HCT116 (cell line): ENCODE measurements around the gene PRSS22. TPM values are rescaled to one million over a fixed set of nuclear protein-coding genes. Genes with fewer than 3 reads are reported as not detected.

ENCODE experiments used
- ATAC-seq: fragments of 200-7000 bp; cut with Tn5 transposase; 2 replicates; pipeline ENCODE4 v1.9.1; 2020; ENCODE audit warnings: mild to moderate bottlenecking, moderate library complexity
- BruUV-seq: library from RNA; stranded (reverse); fragments of 400-500 nt; replicated peaks from 2 replicates; lab custom pipeline; 2021; lab: Mats Ljungman, UMichigan
- CTCF ChIA-PET: fragments of 300-600 bp; sonication (Branson Sonifier 250); formaldehyde crosslinking; loops from one replicate; lab custom pipeline; 2021; ENCODE audit warnings: antibody characterized with exemption; lab: Charles Lee
- POLR2A ChIA-PET: fragments of 300-600, 350-600 bp; sonication (Branson Sonifier 250); formaldehyde crosslinking; loops from one replicate; lab custom pipeline; 2021; ENCODE audit warnings: antibody characterized with exemption; lab: Charles Lee
- RAD21 ChIA-PET, 2 experiments: fragments of 300-600 bp; sonication (Branson Sonifier 250); formaldehyde crosslinking; loops; one replicate each; lab custom pipeline; 2023; ENCODE audit warnings: low total read pairs in 2 of 2; ENCODE audit not compliant: uncharacterized antibody in 2 of 2, unreplicated experiment in 2 of 2, low non-redundant PET in 1 of 2; lab: Charles Lee
- DNase-seq: peaks from one replicate; pipeline ENCODE4 v3.0.0-alpha.2; 2010; ENCODE audit warnings: low read depth, low spot score
- H2AFZ ChIP-seq: fragments of 200-600 bp; shearing (Covaris generic), sonication (generic); 2 replicates; pipeline ENCODE4 v1.6.1; 2017; ENCODE audit warnings: low read depth, mixed run types, mixed read lengths, antibody characterized with exemption, low read length; ENCODE audit not compliant: poor library complexity, severe bottlenecking
- H3K27ac ChIP-seq: 2 replicates; pipeline ENCODE4 v1.5.1; 2012; ENCODE audit warnings: low read depth, low read length
- H3K27me3 ChIP-seq: fragments of 200-600 bp; sonication (generic); 2 replicates; pipeline ENCODE4 v1.6.1; 2016; ENCODE audit warnings: mixed run types, low read length, mixed read lengths; ENCODE audit not compliant: insufficient read depth
- H3K36me3 ChIP-seq, 2 experiments: fragments of 200-500 bp in 1 of 2; fragments of 200-600 bp in 1 of 2; sonication (Bioruptor generic) in 1 of 2; sonication (generic) in 1 of 2; 2 replicates each; pipeline versions ENCODE4 v1.5.1 to v1.6.1; 2014 to 2016; ENCODE audit warnings: low read length in 2 of 2, inconsistent platforms in 1 of 2, mixed read lengths in 1 of 2, mixed run types in 1 of 2; ENCODE audit not compliant: insufficient read depth in 2 of 2, control insufficient read depth in 1 of 2
- H3K4me1 ChIP-seq, 2 experiments: fragments of 200-600 bp in 1 of 2; sonication (generic) in 1 of 2; 2 replicates each; pipeline versions ENCODE4 v1.5.1 to v1.6.1; 2012 to 2017; ENCODE audit warnings: low read length in 2 of 2, inconsistent platforms in 1 of 2, mild to moderate bottlenecking in 1 of 2, mixed read lengths in 1 of 2, mixed run types in 1 of 2, moderate library complexity in 1 of 2; ENCODE audit not compliant: insufficient read depth in 2 of 2, control insufficient read depth in 1 of 2
- H3K4me2 ChIP-seq: fragments of 200-600 bp; sonication (generic); 2 replicates; pipeline ENCODE4 v1.6.1; 2017; ENCODE audit warnings: mixed run types, low read length, mixed read lengths
- H3K4me3 ChIP-seq, 2 experiments: fragments of 200-600 bp in 1 of 2; sonication (generic) in 1 of 2; replicated peaks in 1 of 2; 2 replicates each; pipeline ENCODE4 v1.5.1; 2011 to 2016; ENCODE audit warnings: low read length in 2 of 2, control low read depth in 1 of 2, low read depth in 1 of 2, mild to moderate bottlenecking in 1 of 2, mixed read lengths in 1 of 2, mixed run types in 1 of 2
- H3K79me2 ChIP-seq: fragments of 200-600 bp; sonication (generic); 2 replicates; pipeline ENCODE4 v1.6.1; 2017; ENCODE audit warnings: mild to moderate bottlenecking, mixed run types, low read length, moderate library complexity, mixed read lengths; ENCODE audit not compliant: insufficient read depth
- H3K9ac ChIP-seq: fragments of 200-600 bp; sonication (generic); 2 replicates; pipeline ENCODE4 v1.6.1; 2016; ENCODE audit warnings: low read length, mixed read lengths
- H3K9me2 ChIP-seq: fragments of 200-600 bp; sonication (generic), shearing (Covaris generic); 2 replicates; pipeline ENCODE4 v1.6.1; 2017; ENCODE audit warnings: mixed run types, mild to moderate bottlenecking, moderate library complexity; ENCODE audit not compliant: insufficient read depth
- H3K9me3 ChIP-seq, 2 experiments: fragments of 200-500 bp in 1 of 2; fragments of 200-600 bp in 1 of 2; sonication (Bioruptor generic) in 1 of 2; sonication (generic) in 1 of 2; 2 replicates each; pipeline ENCODE4 v1.6.1; 2014 to 2017; ENCODE audit warnings: low read length in 2 of 2, mixed read lengths in 2 of 2, inconsistent platforms in 1 of 2, low read depth in 1 of 2, mild to moderate bottlenecking in 1 of 2, mixed run types in 1 of 2, moderate library complexity in 1 of 2; ENCODE audit not compliant: control insufficient read depth in 1 of 2, insufficient read depth in 1 of 2
- H4K20me1 ChIP-seq: fragments of 200-600 bp; sonication (generic), shearing (Covaris generic); 2 replicates; pipeline ENCODE4 v1.6.1; 2017; ENCODE audit warnings: mixed run types, mild to moderate bottlenecking, moderate library complexity; ENCODE audit not compliant: insufficient read depth
- EZH2 ChIP-seq: fragments of 200-600 bp; sonication (generic); IDR thresholded peaks from 2 replicates; pipeline ENCODE4 v1.6.1; 2017; ENCODE audit warnings: antibody characterized with exemption, mixed run types
- SIN3A ChIP-seq: IDR thresholded peaks from 2 replicates; pipeline ENCODE4 v1.6.1; 2012; ENCODE audit warnings: low read depth
- TCF7L2 ChIP-seq: IDR thresholded peaks from 2 replicates; pipeline ENCODE4 v1.7.0; 2011; ENCODE audit warnings: borderline replicate concordance, inconsistent platforms; ENCODE audit not compliant: insufficient read depth, insufficient read length; ENCODE audit errors: extremely low read depth
- ZNF274 ChIP-seq: fragments of 200-500 bp; sonication (Bioruptor generic); IDR thresholded peaks from 2 replicates; pipeline ENCODE4 v1.6.1; 2014; ENCODE audit warnings: mild to moderate bottlenecking, low read depth, low read length, inconsistent platforms
- intact Hi-C: fragments of 100-400 bp; cut with micrococcal nuclease; formaldehyde crosslinking; loops from 2 replicates; pipeline ENCODE4 v1.10.0; 2022
- total RNA-seq: library from RNA; stranded (reverse); gene quantifications from one replicate; pipeline ENCODE4 v1.2.1, GENCODE V29; 2021; ENCODE audit not compliant: unreplicated experiment
- TF ChIP-seq, protein P1 (sequence below): IDR thresholded peaks from 2 replicates; pipeline ENCODE4 v1.6.1; 2012
- TF ChIP-seq, protein P2 (sequence below): IDR thresholded peaks from 2 replicates; pipeline ENCODE4 v1.6.1; 2012
- TF ChIP-seq, protein P3 (sequence below), 3 experiments: fragments of 200-600 bp in 1 of 3; sonication (generic) in 1 of 3; IDR thresholded peaks in 2 of 3; conservative IDR thresholded peaks in 1 of 3; 2 replicates each; pipeline ENCODE4 v1.5.1; 2012 to 2017; ENCODE audit warnings: low read depth in 2 of 3, low read length in 2 of 3, antibody characterized with exemption in 1 of 3, borderline replicate concordance in 1 of 3, control low read depth in 1 of 3, mild to moderate bottlenecking in 1 of 3, mixed read lengths in 1 of 3, mixed run types in 1 of 3, moderate library complexity in 1 of 3; ENCODE audit not compliant: insufficient read depth in 1 of 3

PRSS22 gene
- total RNA-seq, 1 experiment from 2014 or later, result 20.2 TPM

DNA sequence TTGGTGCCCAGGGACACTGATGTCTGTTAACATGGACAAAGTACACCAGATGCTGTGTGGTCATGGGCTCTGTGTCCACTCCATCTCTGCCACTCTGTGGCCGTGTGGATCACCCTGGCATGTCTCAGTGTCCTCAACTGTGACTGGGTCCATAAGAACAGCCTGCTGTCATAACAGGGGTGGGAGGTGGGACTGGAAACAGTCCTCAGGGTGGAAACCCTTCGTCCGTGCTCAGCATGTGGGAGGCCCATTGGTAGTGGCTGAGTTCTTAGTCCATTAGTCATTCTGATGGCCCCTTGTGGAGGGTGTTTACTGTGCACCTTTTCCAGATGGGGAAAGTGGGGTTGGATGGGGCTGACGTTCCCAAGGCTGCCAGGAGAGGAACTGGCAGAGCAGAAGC is 37.8 kb upstream of the PRSS22 start:
- ChIA-PET POLR2A (interaction anchor here (0.5 kb wide), 1 partner anchor 1734 kb away, joined by 3 read pairs; no protein-coding TSS in a partner anchor), RAD21 (no interaction called here), CTCF (no interaction called here)
- intact Hi-C loops, result no loop called here
- Histone ChIP-seq H2AFZ (no peak overlapping the region), H3K4me2 (peak overlapping the region; percentile 2; the same call in 1 of the 2 replicates), H3K36me3 (peaks cover 0 to 4% of the 10 kb centered on the region in 2 experiments; a peak in 2 of 4 replicates), H3K4me1 (peaks cover 2 to 17% of the 10 kb centered on the region in 2 experiments; a peak in 3 of 4 replicates), H4K20me1 (no peaks in the 10 kb centered on the region), H3K9me3 (no peaks in the 10 kb centered on the region), H3K9ac (no peak overlapping the region), H3K27ac (no peak overlapping the region), H3K79me2 (peaks cover 6% of the 10 kb centered on the region; the same call in 1 of the 2 replicates), H3K4me3 (no peak overlapping the region), H3K9me2 (no peaks in the 10 kb centered on the region), H3K27me3 (no peaks in the 10 kb centered on the region)
- ATAC-seq, result peak; percentile 77
- BruUV-seq, result no TSS peak
- TF ChIP-seq, protein P1, sequence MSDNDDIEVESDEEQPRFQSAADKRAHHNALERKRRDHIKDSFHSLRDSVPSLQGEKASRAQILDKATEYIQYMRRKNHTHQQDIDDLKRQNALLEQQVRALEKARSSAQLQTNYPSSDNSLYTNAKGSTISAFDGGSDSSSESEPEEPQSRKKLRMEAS, result 0 out of 2 replicates have a peak, but pooled peaks have one; percentile 24
- TF ChIP-seq, protein P2, sequence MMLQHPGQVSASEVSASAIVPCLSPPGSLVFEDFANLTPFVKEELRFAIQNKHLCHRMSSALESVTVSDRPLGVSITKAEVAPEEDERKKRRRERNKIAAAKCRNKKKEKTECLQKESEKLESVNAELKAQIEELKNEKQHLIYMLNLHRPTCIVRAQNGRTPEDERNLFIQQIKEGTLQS, result no peak
- no peak for TF ChIP-seq EZH2
- no peak for TF ChIP-seq SIN3A
- no peak for TF ChIP-seq ZNF274
- no peak for DNase-seq

DNA sequence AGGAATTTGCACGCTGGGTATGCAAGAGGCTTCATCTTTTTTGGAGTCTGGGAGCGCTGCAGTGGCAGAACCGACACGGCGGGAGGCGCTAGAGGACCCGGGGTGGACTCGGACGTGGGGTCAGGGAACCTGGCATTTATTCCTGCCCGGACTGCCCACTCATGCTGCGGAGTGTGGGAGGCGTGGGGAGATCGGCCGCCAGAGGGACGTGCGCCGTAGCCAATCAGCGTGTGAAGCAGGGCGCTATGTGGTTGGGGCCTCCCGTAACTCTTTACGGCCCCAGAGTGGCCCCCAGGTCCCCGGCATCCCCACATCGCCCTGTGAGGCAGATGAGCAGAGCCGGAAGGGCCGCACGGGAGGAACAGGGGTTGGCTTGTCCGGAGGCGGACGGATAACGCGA is 36.3 kb upstream of the PRSS22 start:
- no TSS peak for BruUV-seq
- RAD21 ChIA-PET, result no interaction called here
- peaks cover 8% of the 10 kb centered on the region; the same call in 1 of the 2 replicates for H3K79me2 ChIP-seq
- no peak overlapping the region for H3K9ac ChIP-seq
- H3K4me3 ChIP-seq, result no peak overlapping the region
- CTCF ChIA-PET, result no interaction called here
- no peak for TF ChIP-seq TCF7L2
- TF ChIP-seq, protein P3, sequence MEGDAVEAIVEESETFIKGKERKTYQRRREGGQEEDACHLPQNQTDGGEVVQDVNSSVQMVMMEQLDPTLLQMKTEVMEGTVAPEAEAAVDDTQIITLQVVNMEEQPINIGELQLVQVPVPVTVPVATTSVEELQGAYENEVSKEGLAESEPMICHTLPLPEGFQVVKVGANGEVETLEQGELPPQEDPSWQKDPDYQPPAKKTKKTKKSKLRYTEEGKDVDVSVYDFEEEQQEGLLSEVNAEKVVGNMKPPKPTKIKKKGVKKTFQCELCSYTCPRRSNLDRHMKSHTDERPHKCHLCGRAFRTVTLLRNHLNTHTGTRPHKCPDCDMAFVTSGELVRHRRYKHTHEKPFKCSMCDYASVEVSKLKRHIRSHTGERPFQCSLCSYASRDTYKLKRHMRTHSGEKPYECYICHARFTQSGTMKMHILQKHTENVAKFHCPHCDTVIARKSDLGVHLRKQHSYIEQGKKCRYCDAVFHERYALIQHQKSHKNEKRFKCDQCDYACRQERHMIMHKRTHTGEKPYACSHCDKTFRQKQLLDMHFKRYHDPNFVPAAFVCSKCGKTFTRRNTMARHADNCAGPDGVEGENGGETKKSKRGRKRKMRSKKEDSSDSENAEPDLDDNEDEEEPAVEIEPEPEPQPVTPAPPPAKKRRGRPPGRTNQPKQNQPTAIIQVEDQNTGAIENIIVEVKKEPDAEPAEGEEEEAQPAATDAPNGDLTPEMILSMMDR (IDR thresholded peaks at IDR 0.05 in 2 of 3, conservative IDR thresholded peaks at IDR 0.05 in 1 of 3; ENCODE audit: borderline replicate concordance in 1 of 3, insufficient read depth in 1 of 3, low read depth in 2 of 3, low read length in 2 of 3), result 0 out of 6 replicates have a peak, but pooled peaks of 1 of the 3 experiments have one; percentile 21
- H4K20me1 ChIP-seq, result no peaks in the 10 kb centered on the region
- H3K4me2 ChIP-seq, result no peak overlapping the region
- no peaks in the 10 kb centered on the region for H3K9me2 ChIP-seq
- DNase-seq (no peak), ATAC-seq (no peak)
- no peaks in the 10 kb centered on the region for H3K9me3 ChIP-seq
- peaks cover 2 to 19% of the 10 kb centered on the region in 2 experiments; a peak in 3 of 4 replicates for H3K4me1 ChIP-seq
- H3K36me3 ChIP-seq, result peaks cover 0 to 4% of the 10 kb centered on the region in 2 experiments; a peak in 2 of 4 replicates
- H3K27me3 ChIP-seq, result no peaks in the 10 kb centered on the region
- no peak overlapping the region for H2AFZ ChIP-seq
- POLR2A ChIA-PET, result no interaction called here
- intact Hi-C loops, result no loop called here
- no peak overlapping the region for H3K27ac ChIP-seq
